IMR-90 (cell line): ENCODE results near the gene APEX1. TPM values are rescaled to one million over a fixed set of nuclear protein-coding genes. Genes with fewer than 3 reads are reported as not detected.

Experiments
- ATAC-seq: fragments of 200-7000 bp; cut with Tn5 transposase; 2 replicates; pipeline ENCODE4 v1.9.1; 2020; ENCODE audit warnings: low read depth, mild to moderate bottlenecking, moderate library complexity
- BruUV-seq: library from RNA; stranded (reverse); fragments of 400-500 nt; replicated peaks from 2 replicates; lab custom pipeline; 2021; lab: Mats Ljungman, UMichigan
- CTCF ChIA-PET: fragments of 300-600 bp; formaldehyde crosslinking; extraction: SDS; loops from one replicate; lab custom pipeline; 2021; ENCODE audit warnings: antibody characterized with exemption; lab: Yijun Ruan, JAX
- POLR2A ChIA-PET: fragments of 300-600 bp; sonication (Branson Sonifier 250); formaldehyde crosslinking; loops from one replicate; lab custom pipeline; 2022; ENCODE audit warnings: antibody characterized with exemption; ENCODE audit not compliant: unreplicated experiment; lab: Charles Lee
- DNase-seq: peaks from one replicate; pipeline ENCODE4 v3.0.0; 2013
- H2AFZ ChIP-seq: replicated peaks from 2 replicates; pipeline ENCODE3; 2013; ENCODE audit warnings: low read length, mild to moderate bottlenecking; ENCODE audit not compliant: poor library complexity
- H2AK5ac ChIP-seq: 2 replicates; pipeline ENCODE4 v1.6.1; 2013; ENCODE audit warnings: low read depth, low read length, inconsistent platforms
- H2AK9ac ChIP-seq: replicated peaks from 2 replicates; pipeline ENCODE3; 2013; ENCODE audit warnings: mild to moderate bottlenecking, low read depth, low read length, moderate library complexity; ENCODE audit not compliant: poor library complexity
- H2BK120ac ChIP-seq: 2 replicates; pipeline ENCODE4 v1.6.1; 2013; ENCODE audit warnings: low read depth, low read length, inconsistent platforms
- H2BK15ac ChIP-seq: 3 replicates; pipeline ENCODE4 v1.6.1; 2013; ENCODE audit warnings: low read depth, low read length, inconsistent platforms
- H2BK20ac ChIP-seq: 2 replicates; pipeline ENCODE4 v1.6.1; 2013; ENCODE audit warnings: low read depth, mild to moderate bottlenecking, inconsistent platforms, low read length, moderate library complexity
- H2BK5ac ChIP-seq: 2 replicates; pipeline ENCODE4 v1.6.1; 2013; ENCODE audit warnings: mild to moderate bottlenecking, low read depth, low read length, inconsistent platforms; ENCODE audit not compliant: poor library complexity, severe bottlenecking
- H3K14ac ChIP-seq: replicated peaks from 2 replicates; pipeline ENCODE4 v1.6.1; 2013; ENCODE audit warnings: low read depth, low read length, inconsistent platforms
- H3K18ac ChIP-seq: 2 replicates; pipeline ENCODE4 v1.6.1; 2013; ENCODE audit warnings: low read depth, low read length, control low read depth
- H3K23ac ChIP-seq: 2 replicates; pipeline ENCODE4 v1.6.1; 2013; ENCODE audit warnings: low read depth, low read length, inconsistent platforms
- H3K27ac ChIP-seq: 2 replicates; pipeline ENCODE4 v1.5.1; 2013; ENCODE audit warnings: mild to moderate bottlenecking, control low read depth, low read length; ENCODE audit not compliant: insufficient read depth
- H3K27me3 ChIP-seq: 2 replicates; pipeline ENCODE4 v1.6.1; 2013; ENCODE audit warnings: low read length; ENCODE audit not compliant: control insufficient read depth, insufficient read depth
- H3K36me3 ChIP-seq: 2 replicates; pipeline ENCODE4 v1.6.1; 2013; ENCODE audit warnings: low read length, mixed read lengths; ENCODE audit not compliant: control insufficient read depth, insufficient read depth
- H3K4ac ChIP-seq: 2 replicates; pipeline ENCODE4 v1.6.1; 2013; ENCODE audit warnings: low read depth, low read length, inconsistent platforms
- H3K4me1 ChIP-seq: 2 replicates; pipeline ENCODE4 v1.6.1; 2013; ENCODE audit warnings: low read length, mixed read lengths; ENCODE audit not compliant: control insufficient read depth, insufficient read depth
- H3K4me2 ChIP-seq: 2 replicates; pipeline ENCODE4 v1.6.1; 2013; ENCODE audit warnings: low read depth, mild to moderate bottlenecking, control low read depth, low read length, moderate library complexity
- H3K4me3 ChIP-seq: 2 replicates; pipeline ENCODE4 v1.5.1; 2013; ENCODE audit warnings: low read depth, mild to moderate bottlenecking, control low read depth, low read length, moderate library complexity; ENCODE audit not compliant: insufficient read depth
- H3K56ac ChIP-seq: 2 replicates; pipeline ENCODE4 v1.6.1; 2013; ENCODE audit warnings: low read length, inconsistent platforms; ENCODE audit not compliant: insufficient read depth; ENCODE audit errors: extremely low read depth
- H3K79me1 ChIP-seq, 2 experiments: 2 replicates each; pipeline ENCODE4 v1.6.1; 2013; ENCODE audit warnings: low read length in 2 of 2, inconsistent platforms in 1 of 2, low read depth in 1 of 2
- H3K9ac ChIP-seq: 2 replicates; pipeline ENCODE4 v1.6.1; 2013; ENCODE audit warnings: low read depth, low read length, control low read depth
- H3K9me1 ChIP-seq: 2 replicates; pipeline ENCODE4 v1.6.1; 2013; ENCODE audit warnings: low read length, inconsistent platforms; ENCODE audit not compliant: insufficient read depth
- H3K9me3 ChIP-seq: 2 replicates; pipeline ENCODE4 v1.6.1; 2013; ENCODE audit warnings: low read length; ENCODE audit not compliant: control insufficient read depth, insufficient read depth
- H4K20me1 ChIP-seq: 2 replicates; pipeline ENCODE4 v1.6.1; 2013; ENCODE audit warnings: low read length, inconsistent platforms; ENCODE audit not compliant: insufficient read depth
- H4K5ac ChIP-seq: 2 replicates; pipeline ENCODE4 v1.6.1; 2013; ENCODE audit warnings: mild to moderate bottlenecking, low read depth, low read length, control low read depth
- H4K8ac ChIP-seq, 2 experiments: 2 replicates each; pipeline ENCODE4 v1.6.1; 2013; ENCODE audit warnings: low read depth in 2 of 2, low read length in 2 of 2, control low read depth in 1 of 2, inconsistent platforms in 1 of 2
- H4K91ac ChIP-seq: 2 replicates; pipeline ENCODE4 v1.6.1; 2013; ENCODE audit warnings: low read depth, low read length, inconsistent platforms; ENCODE audit not compliant: insufficient read depth
- BHLHE40 ChIP-seq: fragments of 150-350 bp; IDR thresholded peaks from 2 replicates; pipeline ENCODE4 v1.6.1; 2016; ENCODE audit warnings: mild to moderate bottlenecking, low read depth, low read length
- CTCF ChIP-seq: conservative IDR thresholded peaks from 2 replicates; pipeline ENCODE4 v1.5.1; 2012; ENCODE audit warnings: mild to moderate bottlenecking, low read depth, low read length, improper control_type of control experiment
- MAZ ChIP-seq: IDR thresholded peaks from 2 replicates; pipeline ENCODE4 v1.6.1; 2012; ENCODE audit warnings: low read depth, mild to moderate bottlenecking, low read length, improper control_type of control experiment, moderate library complexity, borderline replicate concordance
- NFE2L2 ChIP-seq: fragments of 150-350 bp; IDR thresholded peaks from 2 replicates; pipeline ENCODE4 v1.6.1; 2016; ENCODE audit warnings: low read depth, mild to moderate bottlenecking, low read length
- RAD21 ChIP-seq: IDR thresholded peaks from 2 replicates; pipeline ENCODE4 v1.6.1; 2012; ENCODE audit warnings: low read length, improper control_type of control experiment
- USF2 ChIP-seq: fragments of 150-350 bp; IDR thresholded peaks from 2 replicates; pipeline ENCODE4 v1.6.1; 2017; ENCODE audit warnings: mild to moderate bottlenecking, antibody characterized with exemption, low read length, low read depth
- WGBS, 2 experiments: methylation state at CpG; one replicate each; pipeline versions ENCODE4 v1.1.5 to v1.1.7; 2013; ENCODE audit warnings: missing lambda C conversion rate in 2 of 2; ENCODE audit not compliant: insufficient read length in 1 of 2; ENCODE audit errors: extremely low coverage in 2 of 2; 5-methylcytosine and 5-hydroxymethylcytosine counted together
- dilution Hi-C: fragments of 300-500 bp; cut with HindIII; formaldehyde crosslinking; loops from one replicate; pipeline ENCODE4 v1.14.3; 2018; ENCODE audit warnings: low sequenced_read_pairs; ENCODE audit not compliant: unreplicated experiment
- in situ Hi-C: fragments of 300-500 bp; cut with MboI; formaldehyde crosslinking; loops from 3 replicates; pipeline ENCODE4 v1.14.3; 2019; ENCODE audit warnings: low sequenced_read_pairs, inconsistent platforms, mixed read lengths
- intact Hi-C: fragments of 100-400 bp; cut with micrococcal nuclease; formaldehyde crosslinking; loops from 2 replicates; pipeline ENCODE4 v1.10.0; 2022
- polyA plus RNA-seq, 3 experiments: library from polyadenylated mRNA; depleted of rRNA; stranded (reverse); fragments of >200 nt; gene quantifications; 2 replicates each; pipeline ENCODE4 v1.2.3, GENCODE V29; 2012; ENCODE audit warnings: low replicate concordance in 1 of 3
- total RNA-seq: library from RNA; depleted of rRNA; stranded (reverse); fragments of >200 nt; gene quantifications from 2 replicates; pipeline ENCODE4 v1.2.3, GENCODE V29; 2012

The APEX1 gene
- total and polyA plus RNA-seq, 2 of the 4 experiments (the other 2 are of a cell fraction), result 125 to 241 TPM

GRCh38 chr14:20494935-20495766 is 40.1 kb downstream of the APEX1 start:
- peak; percentile 53 for DNase-seq
- ChIA-PET CTCF (no interaction called here), POLR2A (no interaction called here)

More at GRCh38 chr14:20494935-20495766, 40.1 kb downstream of the APEX1 start:
- Histone ChIP-seq H2BK120ac (no peak overlapping the region), H3K56ac (no peak overlapping the region), H4K91ac (no peak overlapping the region), H3K27ac (no peak overlapping the region), H3K9me3 (no peaks in the 10 kb centered on the region), H3K4me1 (no peaks in the 10 kb centered on the region; the same call in 1 of the 2 replicates), H3K9me1 (no peaks in the 10 kb centered on the region), H2BK5ac (no peak overlapping the region), H3K36me3 (no peaks in the 10 kb centered on the region), H2BK20ac (no peak overlapping the region), H3K4ac (no peak overlapping the region), H2AFZ (no peak overlapping the region), H2AK9ac (no peak overlapping the region), H3K9ac (no peak overlapping the region), H2AK5ac (no peak overlapping the region), H3K79me1 (no peaks in the 10 kb centered on the region), H4K5ac (no peak overlapping the region), H3K4me3 (no peak overlapping the region), H4K8ac (no peak overlapping the region), H2BK15ac (no peak overlapping the region), H3K14ac (no peak overlapping the region), H3K27me3 (no peaks in the 10 kb centered on the region), H3K23ac (no peak overlapping the region), H3K18ac (no peak overlapping the region), H4K20me1 (no peaks in the 10 kb centered on the region), H3K4me2 (no peak overlapping the region)
- TF ChIP-seq NFE2L2, result no peak
- no peak for TF ChIP-seq RAD21
- no peak for TF ChIP-seq MAZ
- no peak for TF ChIP-seq CTCF
- TF ChIP-seq USF2, result no peak
- no peak for TF ChIP-seq BHLHE40
- no peak for ATAC-seq
- dilution Hi-C loops, result no loop called here
- 91% methylated on average over 2 of the region's 8 CpGs; no CpG with 5 or more reads in 1 of the 2 experiments for WGBS, 2 experiments
- intact Hi-C loops, result no loop called here
- no TSS peak for BruUV-seq
- in situ Hi-C loops, result no loop called here
